ENCODE results near the gene ATP11A.
A peak's percentile ranks its signal among the peaks of the same experiment; 100 is the strongest.
"Not testable (repeated sequence)": the region's sequence is repeated elsewhere in the genome, so short reads cannot be mapped to it uniquely, and the experiment has no call there.

ATP11A gene

GRCh38 chr13:112880976-112881540 lies 191.2 kb downstream of the ATP11A start:
- DNase-seq (ENCODE audit: low read depth): no peak

GRCh38 chr13:112881656-112882554 lies 192.1 kb downstream of the ATP11A start:
- DNase-seq (ENCODE audit: low read depth): no peak

- DNase-seq (ENCODE audit: low read depth): no peak
These were observed 192.8 kb downstream of the ATP11A start for GRCh38 chr13:112882555-112883024.

GRCh38 chr13:112883241-112883945 lies 193.6 kb downstream of the ATP11A start:
- no peak for DNase-seq (ENCODE audit: low read depth)

GRCh38 chr13:112884700-112885099 lies 194.9 kb downstream of the ATP11A start:
- DNase-seq (ENCODE audit: low read depth): not testable (repeated sequence)

- no peak for DNase-seq (ENCODE audit: low read depth)
These were observed 195.5 kb downstream of the ATP11A start for GRCh38 chr13:112885242-112885781.

GRCh38 chr13:112885782-112886268 lies 196.0 kb downstream of the ATP11A start:
- DNase-seq (ENCODE audit: low read depth): peak; percentile 87

- no peak for DNase-seq (ENCODE audit: low read depth)
These were observed 197.3 kb downstream of the ATP11A start for GRCh38 chr13:112887151-112887550.

- no peak for DNase-seq (ENCODE audit: low read depth)
These were observed 197.7 kb downstream of the ATP11A start for GRCh38 chr13:112887557-112887991.

GRCh38 chr13:112888238-112889111 lies 198.6 kb downstream of the ATP11A start:
- no peak for DNase-seq (ENCODE audit: low read depth)

GRCh38 chr13:112889351-112890290 lies 199.8 kb downstream of the ATP11A start:
- no peak for DNase-seq (ENCODE audit: low read depth)

- no peak for DNase-seq (ENCODE audit: low read depth)
These were observed 200.7 kb downstream of the ATP11A start for GRCh38 chr13:112890316-112891145.

GRCh38 chr13:112891477-112892401 lies 201.9 kb downstream of the ATP11A start:
- no peak for DNase-seq (ENCODE audit: low read depth)

GRCh38 chr13:112892426-112893206 lies 202.8 kb downstream of the ATP11A start:
- DNase-seq (ENCODE audit: low read depth): no peak

- no peak for DNase-seq (ENCODE audit: low read depth)
These were observed 203.3 kb downstream of the ATP11A start for GRCh38 chr13:112893207-112893569.

- DNase-seq (ENCODE audit: low read depth): no peak
These were observed 204.0 kb downstream of the ATP11A start for GRCh38 chr13:112893570-112894422.

GRCh38 chr13:112894423-112894672 lies 204.5 kb downstream of the ATP11A start:
- no peak for DNase-seq (ENCODE audit: low read depth)

All from amniotic epithelial cell (primary cell).